Activated T-helper 9 cell treated with anti-CD3 and anti-CD28 coated beads, Interleukin-2, amount 50 U/mL, for 16 hours (primary cell): ENCODE measurements around the gene EHD3.

Experiments
- DNase-seq: peaks from one replicate; pipeline ENCODE4 v3.0.0-alpha.2; 2020; ENCODE audit warnings: low read depth

Gene EHD3

DNA sequence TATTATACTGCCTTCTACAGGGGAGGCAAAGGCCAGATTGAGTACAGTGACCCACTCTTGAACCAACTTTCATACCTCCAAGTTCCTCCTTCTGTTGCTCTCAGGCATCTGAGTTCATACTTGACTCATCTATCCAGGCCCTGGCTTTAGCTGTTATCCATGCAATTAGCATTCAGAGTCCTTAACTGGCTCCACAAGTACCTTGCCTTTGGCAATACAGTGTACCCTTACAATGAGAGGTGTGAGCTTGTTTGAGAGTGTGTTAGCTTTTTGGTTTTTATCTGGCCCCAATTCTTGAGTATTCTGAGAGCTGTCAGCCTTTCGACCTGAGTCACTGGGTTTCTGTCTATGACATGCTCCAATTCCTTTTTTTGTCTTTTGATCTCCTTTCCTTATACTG is 60.2 kb downstream of the EHD3 start:
- no peak for DNase-seq

- DNase-seq = no peak
Measured at GRCh38 chr2:31296641-31297287, 62.8 kb downstream of the EHD3 start.

DNA sequence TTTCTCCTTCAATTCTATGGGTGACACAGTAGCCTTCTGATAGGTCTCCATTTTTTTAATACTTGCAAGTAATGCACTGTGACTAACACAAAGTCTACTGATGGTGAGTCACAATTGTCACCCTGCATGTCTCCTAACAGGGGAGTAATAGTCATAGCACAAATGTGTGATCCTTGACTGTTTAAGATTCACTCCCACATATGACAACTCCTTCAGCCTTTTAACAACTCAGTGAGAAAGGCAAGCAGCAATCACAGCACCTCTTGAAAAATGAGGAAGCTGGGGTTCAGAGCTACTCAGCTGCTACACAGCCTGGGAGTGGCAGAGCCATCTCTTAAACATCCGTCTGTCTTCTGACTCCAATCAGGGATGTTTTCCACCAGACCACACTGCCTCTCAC is 63.8 kb downstream of the EHD3 start:
- no peak for DNase-seq

GRCh38 chr2:31299547-31299946 is 65.6 kb downstream of the EHD3 start:
- no peak for DNase-seq

GRCh38 chr2:31300309-31300708 is 66.4 kb downstream of the EHD3 start:
- no peak for DNase-seq

DNA sequence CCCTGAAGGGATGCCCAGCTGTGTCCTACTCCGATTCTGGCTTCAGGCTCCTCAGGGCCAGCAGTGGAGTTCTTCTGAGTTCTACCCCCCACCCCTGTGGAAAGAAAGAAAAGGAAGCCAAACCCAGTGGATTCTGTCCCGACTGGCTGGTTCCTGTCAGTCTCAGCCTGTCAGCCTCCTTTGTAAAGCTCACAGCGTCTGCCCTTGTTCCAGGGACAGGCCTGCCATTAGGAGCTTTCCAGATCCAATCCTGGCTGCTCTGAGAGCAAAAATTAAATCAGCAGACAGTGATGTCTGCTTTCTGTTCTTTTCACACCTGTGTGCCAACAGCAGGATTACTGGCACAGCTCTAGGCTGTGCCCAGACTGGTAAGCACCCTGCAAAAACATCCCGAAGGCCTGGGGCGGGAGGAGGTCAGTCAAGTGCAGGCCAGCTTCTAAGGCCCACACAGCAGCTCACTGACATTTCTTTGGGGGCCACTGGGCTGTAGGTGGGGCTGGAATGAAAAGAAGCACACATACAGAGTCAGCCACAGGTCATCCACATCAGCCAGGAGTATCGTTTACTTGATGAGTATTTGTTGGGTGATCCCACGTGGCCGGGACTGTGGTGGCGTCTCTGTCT is 69.1 kb downstream of the EHD3 start:
- no peak for DNase-seq

DNA sequence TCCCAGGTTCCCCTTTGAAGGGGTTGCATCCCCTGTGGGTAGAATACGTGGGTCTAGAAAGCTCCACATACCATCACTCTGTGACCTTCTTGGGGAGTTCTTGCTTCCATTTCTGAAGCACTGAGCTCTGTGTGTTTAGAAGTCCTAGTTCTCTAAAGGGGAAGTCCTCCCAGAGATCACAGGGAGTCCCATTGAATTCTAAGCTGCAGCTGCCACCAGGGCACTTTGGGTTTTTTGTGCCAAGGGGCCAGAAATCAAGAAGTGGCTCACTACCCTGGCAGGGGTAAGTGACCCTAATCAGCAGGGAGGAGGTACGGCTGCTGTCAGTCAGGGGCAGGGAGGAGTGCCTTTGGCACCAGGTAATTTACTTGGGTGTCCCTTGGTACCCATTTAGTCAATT is 70.9 kb downstream of the EHD3 start:
- DNase-seq = no peak

DNA sequence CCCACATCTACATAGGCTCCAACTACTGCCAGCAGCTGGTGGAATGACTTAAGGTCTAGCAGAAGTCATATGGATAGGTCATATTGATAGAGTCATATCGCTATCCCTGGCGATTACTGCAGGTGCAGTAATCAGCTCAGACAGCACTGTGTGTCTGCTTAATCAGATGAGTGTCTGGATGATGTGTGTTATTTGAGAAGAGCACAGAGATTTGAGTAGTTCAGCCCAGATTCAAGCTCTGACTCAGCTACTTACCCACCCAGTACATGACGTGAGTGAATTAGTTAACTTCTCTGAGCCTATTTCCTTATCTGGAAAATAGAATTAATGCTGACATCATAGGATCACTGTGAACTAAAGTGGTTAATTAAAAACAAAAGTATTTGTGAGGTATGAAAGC is 78.9 kb downstream of the EHD3 start:
- no peak for DNase-seq

GRCh38 chr2:31314761-31315160 is 80.8 kb downstream of the EHD3 start:
- no peak for DNase-seq

DNA sequence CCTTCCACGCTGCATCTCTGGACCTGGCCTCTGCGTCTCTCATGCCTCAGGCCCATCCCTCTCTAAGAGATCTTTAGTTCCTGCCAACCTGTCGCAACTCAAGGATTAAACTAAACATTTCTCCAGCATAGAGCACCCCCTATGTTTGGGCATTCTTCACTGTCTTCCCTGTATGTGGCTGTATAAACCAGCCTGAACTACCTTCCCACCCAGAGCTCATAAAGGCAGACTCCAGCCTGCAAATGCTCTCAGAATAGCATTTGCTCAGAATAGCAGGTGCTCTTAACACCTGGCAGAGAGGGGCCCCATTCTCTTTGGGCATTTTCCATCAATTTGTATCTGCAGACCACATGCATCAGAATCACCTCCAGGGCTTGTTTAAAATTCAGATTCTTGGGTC is 83.4 kb downstream of the EHD3 start:
- DNase-seq = no peak

- DNase-seq = peak; percentile 21
Measured at GRCh38 chr2:31318361-31319336, 84.7 kb downstream of the EHD3 start.
